HepG2 (cell line): ENCODE measurements around the gene PRKAR1B. TPM values are rescaled to one million over a fixed set of nuclear protein-coding genes. Genes with fewer than 3 reads are reported as not detected.
A peak's percentile ranks its signal among the peaks of the same experiment; 100 is the strongest.
"Not testable (repeated sequence)": the region's sequence is repeated elsewhere in the genome, so short reads cannot be mapped to it uniquely, and the experiment has no call there.

Experiments used
- ATAC-seq: fragments of 200-7000 bp; cut with Tn5 transposase; 3 replicates; pipeline ENCODE4 v1.9.1; 2020; ENCODE audit warnings: mild to moderate bottlenecking, moderate library complexity
- BruUV-seq: library from RNA; stranded (reverse); fragments of 400-500 nt; replicated peaks from 2 replicates; lab custom pipeline; 2021; lab: Mats Ljungman, UMichigan
- CTCF ChIA-PET: fragments of 300-600 bp; formaldehyde crosslinking; extraction: SDS; loops from one replicate; lab custom pipeline; 2021; ENCODE audit warnings: low total read pairs, inconsistent platforms, low intra/inter-chr PET ratio; lab: Yijun Ruan, JAX
- POLR2A ChIA-PET: fragments of 350-600 bp; sonication (Branson Sonifier 250); formaldehyde crosslinking; loops from one replicate; lab custom pipeline; 2020; ENCODE audit warnings: antibody characterized with exemption, inconsistent platforms; lab: Yijun Ruan, JAX
- DNase-seq: peaks from one replicate; pipeline ENCODE4 v3.0.0-alpha.2; 2015; ENCODE audit warnings: low spot score
- FAIRE-seq: peaks from 3 replicates; lab custom pipeline; 2011; peaks lifted over from hg19 to GRCh38; lab: Jason Lieb, UNC
- H2AFZ ChIP-seq: one replicate; pipeline ENCODE4 v1.6.1; 2011; ENCODE audit warnings: low read length, inconsistent platforms
- H3K27ac ChIP-seq: fragments of 300-600 bp; 3 replicates; pipeline ENCODE4 v1.8.0; 2011; ENCODE audit warnings: mixed run types, mild to moderate bottlenecking, mixed read lengths, low read length, inconsistent platforms; ENCODE audit not compliant: insufficient read depth; ENCODE audit errors: extremely low read length
- H3K27me3 ChIP-seq, 2 experiments: fragments of 200-600 bp in 1 of 2; 2 replicates in 1 of 2; 3 replicates in 1 of 2; pipeline versions ENCODE4 v1.6.0 to v1.8.0; 2011; ENCODE audit warnings: low read length in 2 of 2, mild to moderate bottlenecking in 2 of 2, moderate library complexity in 2 of 2, inconsistent platforms in 1 of 2; ENCODE audit not compliant: insufficient read depth in 2 of 2, control insufficient read depth in 1 of 2
- H3K36me3 ChIP-seq, 2 experiments: fragments of 200-600 bp in 1 of 2; replicated peaks in 1 of 2; 2 replicates in 1 of 2; 3 replicates in 1 of 2; pipeline versions ENCODE4 v1.5.1 to v1.8.0; 2011; ENCODE audit warnings: low read length in 2 of 2, inconsistent platforms in 1 of 2; ENCODE audit not compliant: insufficient read depth in 2 of 2, control insufficient read depth in 1 of 2
- H3K4me1 ChIP-seq: 2 replicates; pipeline ENCODE4 v1.5.1; 2012; ENCODE audit warnings: low read length, inconsistent platforms; ENCODE audit not compliant: insufficient read depth
- H3K4me2 ChIP-seq: 2 replicates; pipeline ENCODE4 v1.6.0; 2011; ENCODE audit warnings: low read depth, low read length, inconsistent platforms
- H3K4me3 ChIP-seq, 3 experiments: fragments of 200-600 bp in 1 of 3; sonication (generic), shearing (Covaris generic) in 1 of 3; replicated peaks in 1 of 3; 2 replicates each; pipeline ENCODE4 v1.5.1; 2011 to 2016; ENCODE audit warnings: low read length in 3 of 3, inconsistent platforms in 2 of 3, low read depth in 2 of 3, mild to moderate bottlenecking in 2 of 3, control low read depth in 1 of 3, mixed read lengths in 1 of 3; ENCODE audit not compliant: insufficient read depth in 1 of 3
- H3K79me2 ChIP-seq: one replicate; pipeline ENCODE4 v1.6.1; 2011; ENCODE audit warnings: low read length, inconsistent platforms; ENCODE audit not compliant: insufficient read depth
- H3K9ac ChIP-seq: 2 replicates; pipeline ENCODE4 v1.6.0; 2011; ENCODE audit warnings: mild to moderate bottlenecking, low read depth, low read length, inconsistent platforms; ENCODE audit not compliant: insufficient read depth
- H3K9me3 ChIP-seq: 2 replicates; pipeline ENCODE4 v1.5.1; 2012; ENCODE audit warnings: mild to moderate bottlenecking, low read length
- H4K20me1 ChIP-seq: 2 replicates; pipeline ENCODE4 v1.6.0; 2011; ENCODE audit warnings: inconsistent platforms, mild to moderate bottlenecking, low read length, moderate library complexity; ENCODE audit not compliant: insufficient read depth
- KLF12 ChIP-seq: sonication (generic); formaldehyde crosslinking; IDR thresholded peaks from 2 replicates; pipeline ENCODE4 v1.4.0; 2020; ENCODE audit warnings: missing genetic modification reagents, borderline replicate concordance
- PRMT3 ChIP-seq: sonication (generic); formaldehyde crosslinking; IDR thresholded peaks from 2 replicates; pipeline ENCODE4 v1.8.1; 2022; ENCODE audit warnings: low read depth, mild to moderate bottlenecking, moderate library complexity, missing genetic modification reagents, borderline replicate concordance
- SMC3 ChIP-seq: IDR thresholded peaks from 2 replicates; pipeline ENCODE4 v1.6.1; 2011; ENCODE audit warnings: low read length, improper control_type of control experiment
- STAG1 ChIP-seq: sonication (generic); formaldehyde crosslinking; IDR thresholded peaks from 2 replicates; pipeline ENCODE4 v1.4.0; 2020; ENCODE audit warnings: missing genetic modification reagents
- WGBS: methylation state at CpG from one replicate; pipeline ENCODE4 v1.1.6; 2017; ENCODE audit warnings: low lambda C conversion rate; 5-methylcytosine and 5-hydroxymethylcytosine counted together
- in situ Hi-C: cut with HindIII; loops from 2 replicates; pipeline ENCODE4 v1.10.0; 2017; ENCODE audit warnings: low pct_unique_long_range_greater_than_20kb; ENCODE audit not compliant: extremely low pct_ligation_motif_present
- intact Hi-C: fragments of 100-400 bp; cut with micrococcal nuclease; formaldehyde crosslinking; loops from one replicate; pipeline ENCODE4 v1.10.0; 2022; ENCODE audit not compliant: unreplicated experiment
- polyA plus RNA-seq, 8 experiments: library from polyadenylated mRNA; depleted of rRNA in 3 of 8; stranded (reverse) in 7 of 8; unstranded in 1 of 8; fragments of >200 nt; fragmentation: Illumina TruSeq in 4 of 8; extraction: Trizol in 4 of 8; gene quantifications; 2 replicates each; pipeline versions ENCODE4 v1.2.1 to v1.2.3, GENCODE V29; 2011 to 2016; ENCODE audit warnings: low read depth in 4 of 8, missing spikeins in 1 of 8, mixed read lengths in 1 of 8; ENCODE audit not compliant: insufficient read depth in 1 of 8
- total RNA-seq, 5 experiments: library from RNA; depleted of rRNA; stranded (reverse); fragments of >200 nt; fragmentation: Illumina TruSeq; extraction: Trizol; gene quantifications; 2 replicates each; pipeline ENCODE4 v1.2.3, GENCODE V29; 2016; ENCODE audit warnings: low read depth in 1 of 5
- TF ChIP-seq, protein P1 (sequence below): sonication (generic); formaldehyde crosslinking; IDR thresholded peaks from 2 replicates; pipeline ENCODE4 v1.4.0; 2020; ENCODE audit warnings: missing genetic modification reagents, borderline replicate concordance
- TF ChIP-seq, protein P2 (sequence below): sonication (generic); formaldehyde crosslinking; IDR thresholded peaks from 2 replicates; pipeline ENCODE4 v1.5.0; 2020; ENCODE audit warnings: mild to moderate bottlenecking, missing genetic modification reagents, moderate library complexity

Gene PRKAR1B
- total and polyA plus RNA-seq, 2 of the 13 experiments (the other 11 are each of a cell fraction or from before 2014, with no cell fraction given) = 7.9 to 28.2 TPM

DNA sequence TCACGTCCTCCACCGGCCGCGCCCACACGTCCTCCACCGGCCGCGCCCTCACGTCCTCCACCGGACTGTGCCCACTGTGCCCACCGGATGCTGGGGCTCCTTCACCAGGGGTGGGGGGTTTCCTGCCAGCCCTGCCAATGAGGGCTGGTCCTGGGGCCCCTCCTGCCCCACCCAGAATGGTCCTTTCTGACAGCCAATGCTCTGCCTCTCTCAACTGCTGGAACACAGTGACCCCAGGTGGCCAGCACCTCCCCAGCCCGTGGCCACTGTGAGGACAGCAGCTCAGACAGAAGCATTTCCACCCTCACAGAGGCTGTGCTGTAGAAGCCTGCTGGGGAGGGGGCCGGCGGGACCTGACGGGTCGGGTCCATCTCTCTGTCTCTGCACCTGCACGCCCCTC lies 90.7 kb downstream of the PRKAR1B start (continued):
- TF ChIP-seq, protein P1, sequence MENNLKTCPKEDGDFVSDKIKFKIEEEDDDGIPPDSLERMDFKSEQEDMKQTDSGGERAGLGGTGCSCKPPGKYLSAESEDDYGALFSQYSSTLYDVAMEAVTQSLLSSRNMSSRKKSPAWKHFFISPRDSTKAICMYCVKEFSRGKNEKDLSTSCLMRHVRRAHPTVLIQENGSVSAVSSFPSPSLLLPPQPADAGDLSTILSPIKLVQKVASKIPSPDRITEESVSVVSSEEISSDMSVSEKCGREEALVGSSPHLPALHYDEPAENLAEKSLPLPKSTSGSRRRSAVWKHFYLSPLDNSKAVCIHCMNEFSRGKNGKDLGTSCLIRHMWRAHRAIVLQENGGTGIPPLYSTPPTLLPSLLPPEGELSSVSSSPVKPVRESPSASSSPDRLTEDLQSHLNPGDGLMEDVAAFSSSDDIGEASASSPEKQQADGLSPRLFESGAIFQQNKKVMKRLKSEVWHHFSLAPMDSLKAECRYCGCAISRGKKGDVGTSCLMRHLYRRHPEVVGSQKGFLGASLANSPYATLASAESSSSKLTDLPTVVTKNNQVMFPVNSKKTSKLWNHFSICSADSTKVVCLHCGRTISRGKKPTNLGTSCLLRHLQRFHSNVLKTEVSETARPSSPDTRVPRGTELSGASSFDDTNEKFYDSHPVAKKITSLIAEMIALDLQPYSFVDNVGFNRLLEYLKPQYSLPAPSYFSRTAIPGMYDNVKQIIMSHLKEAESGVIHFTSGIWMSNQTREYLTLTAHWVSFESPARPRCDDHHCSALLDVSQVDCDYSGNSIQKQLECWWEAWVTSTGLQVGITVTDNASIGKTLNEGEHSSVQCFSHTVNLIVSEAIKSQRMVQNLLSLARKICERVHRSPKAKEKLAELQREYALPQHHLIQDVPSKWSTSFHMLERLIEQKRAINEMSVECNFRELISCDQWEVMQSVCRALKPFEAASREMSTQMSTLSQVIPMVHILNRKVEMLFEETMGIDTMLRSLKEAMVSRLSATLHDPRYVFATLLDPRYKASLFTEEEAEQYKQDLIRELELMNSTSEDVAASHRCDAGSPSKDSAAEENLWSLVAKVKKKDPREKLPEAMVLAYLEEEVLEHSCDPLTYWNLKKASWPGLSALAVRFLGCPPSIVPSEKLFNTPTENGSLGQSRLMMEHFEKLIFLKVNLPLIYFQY (CRISPR knock-in tag) = no peak
- TF ChIP-seq STAG1 = peak; percentile 90
- TF ChIP-seq SMC3 = peak; percentile 24
- TF ChIP-seq, protein P2, sequence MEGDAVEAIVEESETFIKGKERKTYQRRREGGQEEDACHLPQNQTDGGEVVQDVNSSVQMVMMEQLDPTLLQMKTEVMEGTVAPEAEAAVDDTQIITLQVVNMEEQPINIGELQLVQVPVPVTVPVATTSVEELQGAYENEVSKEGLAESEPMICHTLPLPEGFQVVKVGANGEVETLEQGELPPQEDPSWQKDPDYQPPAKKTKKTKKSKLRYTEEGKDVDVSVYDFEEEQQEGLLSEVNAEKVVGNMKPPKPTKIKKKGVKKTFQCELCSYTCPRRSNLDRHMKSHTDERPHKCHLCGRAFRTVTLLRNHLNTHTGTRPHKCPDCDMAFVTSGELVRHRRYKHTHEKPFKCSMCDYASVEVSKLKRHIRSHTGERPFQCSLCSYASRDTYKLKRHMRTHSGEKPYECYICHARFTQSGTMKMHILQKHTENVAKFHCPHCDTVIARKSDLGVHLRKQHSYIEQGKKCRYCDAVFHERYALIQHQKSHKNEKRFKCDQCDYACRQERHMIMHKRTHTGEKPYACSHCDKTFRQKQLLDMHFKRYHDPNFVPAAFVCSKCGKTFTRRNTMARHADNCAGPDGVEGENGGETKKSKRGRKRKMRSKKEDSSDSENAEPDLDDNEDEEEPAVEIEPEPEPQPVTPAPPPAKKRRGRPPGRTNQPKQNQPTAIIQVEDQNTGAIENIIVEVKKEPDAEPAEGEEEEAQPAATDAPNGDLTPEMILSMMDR (CRISPR knock-in tag) = peak; percentile 81
- no peak for TF ChIP-seq KLF12 (CRISPR knock-in tag)
- no peak for TF ChIP-seq PRMT3 (CRISPR knock-in tag)
- TF ChIP-seq, all 625 proteins: peak for 5

DNA sequence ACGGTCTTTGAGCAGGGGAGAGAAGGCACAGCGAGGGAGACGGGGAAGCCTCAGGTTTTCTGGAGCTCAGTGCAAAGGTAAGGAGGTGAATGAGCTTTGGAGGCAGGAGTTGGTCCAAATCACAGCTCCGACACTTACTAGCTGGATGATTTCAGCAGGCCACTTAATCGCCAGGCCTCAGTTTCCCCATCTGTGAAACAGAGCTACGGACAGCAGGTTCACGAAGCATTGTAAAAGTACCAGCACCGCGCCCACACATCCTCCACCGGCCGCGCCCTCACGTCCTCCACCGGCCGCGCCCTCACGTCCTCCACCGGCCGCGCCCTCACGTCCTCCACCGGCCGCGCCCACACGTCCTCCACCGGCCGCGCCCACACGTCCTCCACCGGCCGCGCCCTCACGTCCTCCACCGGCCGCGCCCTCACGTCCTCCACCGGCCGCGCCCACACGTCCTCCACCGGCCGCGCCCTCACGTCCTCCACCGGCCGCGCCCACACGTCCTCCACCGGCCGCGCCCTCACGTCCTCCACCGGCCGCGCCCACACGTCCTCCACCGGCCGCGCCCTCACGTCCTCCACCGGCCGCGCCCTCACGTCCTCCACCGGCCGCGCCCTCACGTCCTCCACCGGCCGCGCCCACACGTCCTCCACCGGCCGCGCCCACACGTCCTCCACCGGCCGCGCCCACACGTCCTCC lies 91.2 kb downstream of the PRKAR1B start:
- H3K79me2 ChIP-seq, H3K9me3 ChIP-seq, DNase-seq, H2AFZ ChIP-seq, H3K4me1 ChIP-seq, H3K27me3 ChIP-seq, H3K36me3 ChIP-seq, H3K4me3 ChIP-seq, POLR2A ChIA-PET, BruUV-seq, CTCF ChIA-PET, intact Hi-C loops, H3K4me2 ChIP-seq, H4K20me1 ChIP-seq, H3K9ac ChIP-seq, ATAC-seq, H3K27ac ChIP-seq, FAIRE-seq: not testable (repeated sequence)
- WGBS = 98% methylated on average over 80 of the region's 81 CpGs
- in situ Hi-C loops = loop anchor here (10.0 kb wide), 1 partner anchor 311 kb away; no protein-coding TSS in a partner anchor
